ENCODE results near the gene UHMK1.
"Not testable (repeated sequence)": the region's sequence is repeated elsewhere in the genome, so short reads cannot be mapped to it uniquely, and the experiment has no call there.

UHMK1 gene, protein sequence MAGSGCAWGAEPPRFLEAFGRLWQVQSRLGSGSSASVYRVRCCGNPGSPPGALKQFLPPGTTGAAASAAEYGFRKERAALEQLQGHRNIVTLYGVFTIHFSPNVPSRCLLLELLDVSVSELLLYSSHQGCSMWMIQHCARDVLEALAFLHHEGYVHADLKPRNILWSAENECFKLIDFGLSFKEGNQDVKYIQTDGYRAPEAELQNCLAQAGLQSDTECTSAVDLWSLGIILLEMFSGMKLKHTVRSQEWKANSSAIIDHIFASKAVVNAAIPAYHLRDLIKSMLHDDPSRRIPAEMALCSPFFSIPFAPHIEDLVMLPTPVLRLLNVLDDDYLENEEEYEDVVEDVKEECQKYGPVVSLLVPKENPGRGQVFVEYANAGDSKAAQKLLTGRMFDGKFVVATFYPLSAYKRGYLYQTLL

DNA sequence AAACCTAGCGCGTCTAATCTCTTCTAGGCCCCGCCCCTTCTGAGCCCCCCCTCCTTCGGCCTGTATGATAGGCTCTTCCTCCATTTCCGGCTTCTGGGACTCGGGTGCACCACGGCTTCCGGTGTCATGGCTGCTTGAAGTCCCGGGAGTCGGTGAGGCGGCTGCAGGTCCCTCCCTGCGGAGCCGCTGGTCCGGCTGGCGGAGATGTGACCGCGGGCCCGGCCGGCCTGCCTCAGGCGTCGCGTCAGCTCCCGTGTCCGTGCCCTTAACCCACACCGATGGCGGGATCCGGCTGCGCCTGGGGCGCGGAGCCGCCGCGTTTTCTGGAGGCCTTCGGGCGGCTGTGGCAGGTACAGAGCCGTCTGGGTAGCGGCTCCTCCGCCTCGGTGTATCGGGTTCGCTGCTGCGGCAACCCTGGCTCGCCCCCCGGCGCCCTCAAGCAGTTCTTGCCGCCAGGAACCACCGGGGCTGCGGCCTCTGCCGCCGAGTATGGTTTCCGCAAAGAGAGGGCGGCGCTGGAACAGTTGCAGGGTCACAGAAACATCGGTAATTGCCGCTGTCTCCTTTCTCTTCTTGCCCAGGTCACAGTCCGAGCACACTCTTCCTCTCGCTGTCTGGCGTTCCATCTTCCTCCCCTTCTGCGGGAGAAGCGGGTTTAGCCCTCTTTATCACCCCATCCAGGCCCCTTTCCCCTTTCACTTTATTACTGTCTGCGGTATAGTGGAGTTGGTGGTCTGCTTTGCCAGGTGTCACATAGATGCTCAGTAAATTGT, at the start of gene UHMK1:
UHMK1 (plus strand) TSS at position 96 of the 773 bp plus-strand sequence; CDS start at position 279, 183 bp downstream.
- DNase-seq, result peak; percentile 51 to 78

DNA sequence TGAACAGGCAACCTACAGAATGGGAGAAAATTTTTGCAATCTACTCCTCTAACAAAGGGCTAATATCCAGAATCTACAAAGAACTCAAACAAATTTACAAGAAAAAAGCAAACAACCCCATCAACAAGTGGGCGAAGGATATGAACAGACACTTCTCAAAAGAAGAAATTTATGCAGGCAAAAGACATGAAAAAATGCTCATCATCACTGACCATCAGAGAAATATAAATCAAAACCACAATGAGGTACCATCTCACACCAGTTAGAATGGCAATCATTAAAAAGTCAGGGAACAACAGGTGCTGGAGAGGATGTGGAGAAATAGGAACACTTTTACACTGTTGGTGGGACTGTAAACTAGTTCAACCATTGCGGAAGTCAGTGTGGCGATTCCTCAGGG, 43.3 kb upstream of the UHMK1 start:
- not testable (repeated sequence) for DNase-seq

DNA sequence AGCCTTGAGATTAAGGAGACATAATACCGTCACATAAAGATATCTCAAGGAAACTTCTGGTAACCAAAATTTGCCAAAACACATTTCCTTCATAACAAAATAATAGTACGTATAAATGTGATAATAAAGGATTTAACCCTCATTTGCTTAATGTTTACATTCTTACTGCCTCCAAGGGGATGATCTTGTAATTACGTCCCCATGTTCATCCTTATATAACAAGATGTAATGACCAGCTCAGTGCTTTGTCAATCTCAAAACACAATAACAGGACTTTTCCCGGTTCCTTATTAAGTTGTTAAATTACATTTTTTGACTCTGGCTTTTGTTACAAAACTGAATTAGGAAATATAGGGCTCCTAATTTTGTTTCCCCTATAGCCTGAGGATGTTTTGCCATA, 41.3 kb upstream of the UHMK1 start:
- peak in 1 of 2 experiments; percentile 3 for DNase-seq

DNA sequence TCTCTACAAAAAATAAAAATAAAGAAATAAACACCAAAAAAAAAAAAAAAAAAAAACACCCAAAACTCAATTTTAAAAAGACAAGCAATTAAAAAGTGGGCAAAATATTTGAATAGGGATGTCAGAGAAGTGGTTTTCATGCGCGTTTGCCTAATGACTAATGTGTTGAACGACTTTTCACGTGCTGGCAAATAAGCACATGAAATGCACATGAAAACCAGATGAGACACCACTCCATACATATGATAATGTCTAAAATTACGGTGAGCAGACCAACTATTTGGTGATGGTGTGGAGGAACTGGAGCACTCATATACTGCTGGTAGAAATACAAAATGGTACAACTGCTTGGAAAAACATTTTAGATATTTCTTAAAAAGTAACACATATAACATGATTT, 39.4 kb upstream of the UHMK1 start:
- no peak for DNase-seq

DNA sequence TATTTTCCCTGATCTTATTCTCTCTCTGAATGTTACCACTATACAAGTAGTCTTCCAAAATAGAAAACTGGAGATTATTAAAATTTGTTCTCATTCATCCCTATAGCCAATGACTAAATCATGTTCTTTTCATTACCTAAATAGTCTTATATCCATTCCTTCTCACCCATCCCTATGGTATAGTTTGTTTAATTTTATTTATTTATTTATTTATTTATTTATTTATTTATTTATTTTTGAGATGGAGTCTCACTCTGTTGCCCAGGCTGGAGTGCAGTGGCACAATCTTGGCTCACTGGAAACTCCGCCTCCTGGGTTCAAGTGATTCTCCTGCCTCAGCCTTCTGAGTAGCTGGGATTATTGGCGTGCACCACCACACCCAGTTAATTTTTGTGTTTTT, 35.2 kb upstream of the UHMK1 start:
- DNase-seq, result not testable (repeated sequence)

DNA sequence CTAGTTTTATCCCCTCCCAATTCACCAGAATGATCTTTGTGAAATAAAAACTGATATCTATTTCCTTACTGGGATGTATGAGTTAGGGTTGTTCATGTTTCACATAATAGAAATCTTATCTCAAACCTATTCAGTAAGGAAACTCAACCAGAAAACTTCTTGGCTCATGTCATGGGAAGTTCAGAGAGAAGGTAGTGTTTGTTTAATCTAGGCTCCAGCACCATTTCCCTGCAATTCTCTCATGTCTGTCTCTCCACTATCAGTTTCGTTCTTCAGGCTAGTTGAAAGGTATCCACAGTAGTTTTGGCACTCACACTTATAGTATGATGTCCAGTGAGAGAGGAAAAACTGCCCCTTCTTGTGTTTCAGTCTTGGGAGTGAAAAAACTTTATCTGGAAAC, 34.6 kb upstream of the UHMK1 start:
- no peak for DNase-seq

DNA sequence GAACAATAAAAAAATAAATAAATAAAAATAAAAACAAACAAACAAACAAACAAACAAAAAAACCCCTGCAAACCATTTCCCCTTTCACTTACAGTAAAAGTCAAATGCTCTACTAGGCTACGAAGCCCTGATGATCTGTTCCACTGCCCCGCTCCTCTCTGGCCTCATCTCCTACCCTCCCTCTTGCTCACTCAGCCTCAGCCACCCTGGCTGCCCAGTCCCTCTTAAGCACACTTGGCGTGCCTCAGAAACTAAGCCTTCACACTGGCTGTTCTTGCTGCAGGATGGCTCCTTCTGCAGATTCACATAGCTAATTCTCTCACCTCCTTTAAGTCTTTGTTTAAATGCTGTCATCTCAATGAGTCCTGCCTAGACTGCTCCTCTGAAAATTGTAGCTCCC, 30.8 kb upstream of the UHMK1 start:
- DNase-seq, result no peak

DNA sequence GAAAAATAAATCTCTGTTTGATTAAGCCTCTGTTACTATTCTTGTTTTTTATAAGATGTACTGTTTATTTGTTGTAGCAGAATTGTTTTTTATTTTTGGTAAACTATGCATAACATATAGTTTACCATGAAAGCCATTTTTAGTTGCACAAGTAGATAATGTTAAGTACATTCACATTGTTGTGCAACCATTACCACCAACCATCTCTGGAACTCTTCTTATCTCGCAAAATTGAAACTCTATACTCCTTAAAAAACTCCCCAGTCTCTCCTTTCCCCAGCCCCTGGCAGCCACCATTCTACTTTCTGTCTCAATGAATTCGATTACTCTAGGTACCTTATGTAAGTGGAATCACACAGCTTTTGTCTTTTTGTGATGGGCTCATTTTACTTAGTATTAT, 27.4 kb upstream of the UHMK1 start:
- DNase-seq, result no peak

DNA sequence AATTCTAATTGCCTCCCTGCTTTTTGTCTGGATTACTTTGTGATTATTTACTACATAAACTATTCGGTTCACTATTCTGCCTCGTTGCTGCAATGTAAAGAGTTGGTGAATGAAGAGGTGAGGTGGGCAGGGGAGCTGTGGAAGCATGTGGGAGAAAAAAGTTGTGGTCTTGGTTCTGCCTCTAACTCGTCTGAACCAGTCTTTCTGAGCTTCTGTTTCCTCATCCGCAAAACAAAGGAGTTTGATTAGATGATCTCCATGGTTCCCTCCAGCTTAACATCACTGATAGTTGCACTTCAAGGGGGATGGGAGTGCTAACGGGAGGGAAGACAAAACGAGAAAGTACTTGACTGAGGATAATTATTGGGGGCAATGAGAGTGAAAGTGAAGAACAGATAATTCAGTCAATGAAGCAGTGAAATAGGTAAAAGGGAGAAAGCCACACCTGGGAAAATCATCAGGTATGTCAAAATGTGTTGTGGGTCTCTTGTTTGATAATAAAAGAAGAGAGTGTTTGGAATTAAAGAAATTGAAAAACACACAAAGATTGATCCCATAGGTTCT, 26.2 kb upstream of the UHMK1 start:
- DNase-seq, result no peak

DNA sequence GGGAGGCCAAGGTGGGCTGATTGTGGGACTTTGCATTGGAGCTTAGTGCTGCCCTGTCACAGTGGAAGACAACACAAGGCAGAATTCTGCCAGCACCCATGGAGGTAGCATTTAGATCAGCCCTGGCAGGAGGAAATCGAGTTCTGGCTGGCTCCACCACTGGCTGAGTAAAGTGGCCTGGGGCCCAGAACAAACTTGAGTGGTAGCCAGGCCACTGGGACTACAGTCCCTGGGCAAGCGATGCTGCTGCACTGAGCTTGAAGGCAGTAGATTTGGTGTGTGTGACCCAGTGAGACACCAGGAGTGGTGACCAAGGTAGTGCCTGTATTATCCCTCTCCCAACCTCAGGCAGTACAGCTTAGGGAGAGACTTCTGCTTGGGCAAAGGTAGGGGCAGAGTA, 22.5 kb upstream of the UHMK1 start:
- no peak for DNase-seq

DNA sequence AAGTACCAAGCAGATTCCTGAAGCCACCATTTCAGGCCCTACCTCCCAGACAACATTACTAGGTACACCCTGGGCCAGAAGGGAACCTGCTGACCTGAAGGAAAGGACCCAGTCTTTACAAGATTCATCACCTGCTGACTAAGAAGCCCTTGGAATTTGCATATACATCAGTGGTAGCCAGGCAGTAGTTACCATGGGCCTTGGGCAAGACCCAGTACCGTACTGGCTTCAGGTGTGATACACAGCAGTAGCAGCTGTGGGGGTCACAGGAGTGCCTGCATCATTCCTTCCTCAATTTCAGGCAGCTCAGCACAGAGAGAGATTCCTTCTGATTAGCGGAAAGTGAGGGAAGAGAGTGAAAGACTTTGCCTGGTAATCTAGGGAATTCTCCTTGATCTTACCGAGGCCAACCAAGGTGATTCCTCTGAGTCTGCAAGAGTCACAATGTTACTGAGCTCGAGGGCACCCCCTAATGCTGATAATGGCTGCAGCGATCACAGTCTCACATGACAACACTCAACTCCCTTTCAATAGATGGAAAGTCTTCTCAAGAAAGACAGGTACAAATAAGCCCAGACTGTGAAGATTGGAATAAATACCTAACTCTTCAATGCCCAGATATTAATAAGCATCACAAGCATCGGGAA, 22.0 kb upstream of the UHMK1 start:
- no peak for DNase-seq

DNA sequence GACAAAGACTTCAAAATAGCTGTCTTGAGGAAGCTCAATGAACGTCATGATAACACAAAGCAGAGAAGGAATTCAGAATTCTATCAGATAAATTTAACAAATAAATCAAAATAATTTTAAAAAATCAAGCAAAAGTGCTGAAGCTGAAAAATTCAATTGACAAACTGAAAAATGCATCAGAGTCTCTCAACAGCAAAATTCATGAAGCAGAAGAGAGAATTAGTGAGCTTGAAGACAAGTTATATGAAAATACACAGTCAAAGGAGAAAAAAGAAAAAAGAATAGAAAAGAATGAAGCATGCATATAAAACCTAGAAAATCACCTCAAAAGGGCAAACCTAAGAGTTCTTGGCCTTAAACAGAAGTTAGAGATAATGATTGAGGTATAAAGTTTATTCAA, 21.0 kb upstream of the UHMK1 start:
- no peak for DNase-seq

DNA sequence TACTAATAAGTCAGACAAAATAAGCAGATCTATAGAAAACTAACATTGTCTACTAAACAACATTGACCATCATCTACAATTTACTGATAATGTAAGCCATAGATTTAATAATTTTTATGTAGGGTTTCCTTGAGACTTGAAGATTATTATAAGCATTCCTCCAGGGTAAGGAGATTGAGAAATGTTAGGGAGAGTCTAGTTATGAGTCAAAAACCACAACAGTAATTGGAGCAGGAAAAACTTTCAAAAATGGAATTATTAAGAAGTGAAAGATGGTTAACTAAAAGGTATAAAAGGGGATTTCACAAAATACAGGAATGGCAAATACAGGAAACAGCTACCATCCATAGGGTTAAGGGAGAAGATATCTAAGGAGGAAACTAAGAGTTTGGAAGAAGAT, 12.4 kb upstream of the UHMK1 start:
- no peak for DNase-seq

DNA sequence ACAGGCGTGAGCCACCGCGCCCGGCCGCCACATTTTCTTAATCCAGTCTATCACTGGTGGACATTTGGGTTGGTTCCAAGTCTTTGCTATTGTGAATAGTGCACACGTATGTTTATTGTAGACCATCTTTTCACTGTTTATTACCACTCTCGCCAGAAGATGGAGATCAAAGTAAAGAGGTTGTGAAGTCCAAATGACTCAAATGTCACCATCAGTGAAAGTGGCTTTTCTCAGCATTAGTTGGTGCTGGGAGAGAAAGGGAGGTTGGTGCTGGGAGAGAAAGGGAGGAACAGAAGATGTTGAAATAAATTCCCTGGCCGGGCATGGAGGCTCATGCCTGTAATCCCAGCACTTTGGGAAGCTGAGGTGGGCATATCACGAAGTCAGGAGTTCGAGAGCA, 10.4 kb upstream of the UHMK1 start:
- no peak for DNase-seq

DNA sequence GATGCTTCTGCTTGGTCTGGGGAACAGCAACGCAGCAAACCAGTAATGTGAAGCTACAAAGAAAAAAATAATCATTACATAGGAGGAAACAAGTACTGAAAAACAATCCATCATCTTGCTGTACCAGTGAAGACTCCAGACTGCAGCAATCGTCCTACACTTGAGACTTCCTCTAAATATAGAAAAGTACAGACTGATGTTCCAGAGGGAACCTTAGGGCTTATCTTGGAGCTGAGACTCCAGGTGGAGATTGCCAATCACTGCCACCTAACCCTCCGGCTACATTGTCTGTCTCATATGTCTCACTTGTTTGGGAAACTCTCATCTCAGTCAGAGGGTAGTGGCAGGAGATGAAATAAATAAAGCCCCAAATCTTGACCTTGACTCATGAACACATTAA, 9.4 kb upstream of the UHMK1 start:
- no peak for DNase-seq

DNA sequence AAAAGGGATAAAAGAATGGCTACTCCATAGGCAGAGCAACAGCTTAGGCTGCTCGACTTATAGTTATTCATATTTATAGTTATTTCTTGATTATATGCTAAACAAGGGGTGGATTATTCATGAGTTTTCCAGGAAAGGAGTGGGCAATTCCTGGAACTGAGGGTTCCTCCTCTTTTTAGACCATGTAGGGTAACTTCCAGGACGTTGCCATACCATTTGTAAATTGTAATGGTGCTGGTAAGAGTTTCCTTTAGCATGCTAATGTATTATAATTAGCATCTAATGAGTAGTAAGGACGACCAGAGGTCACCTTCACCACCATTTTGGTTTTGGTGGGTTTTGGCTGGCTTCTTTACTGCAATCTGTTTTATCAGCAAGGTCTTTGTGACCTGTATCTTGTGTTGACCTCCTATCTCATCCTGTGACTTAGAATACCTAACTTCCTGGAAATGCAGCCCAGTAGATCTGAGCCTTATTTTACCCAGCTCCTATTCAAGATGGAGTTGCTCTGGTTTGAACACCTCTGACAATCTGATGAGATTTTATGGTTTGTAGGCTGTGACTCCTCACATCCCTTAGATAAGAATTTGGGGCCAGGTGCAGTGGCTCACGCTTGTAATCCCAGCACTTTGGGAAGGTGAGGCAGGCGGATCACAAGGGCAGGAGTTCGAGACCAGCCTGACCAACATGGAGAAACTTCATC, 1.9 kb upstream of the UHMK1 start:
- DNase-seq, result not testable (repeated sequence)

DNA sequence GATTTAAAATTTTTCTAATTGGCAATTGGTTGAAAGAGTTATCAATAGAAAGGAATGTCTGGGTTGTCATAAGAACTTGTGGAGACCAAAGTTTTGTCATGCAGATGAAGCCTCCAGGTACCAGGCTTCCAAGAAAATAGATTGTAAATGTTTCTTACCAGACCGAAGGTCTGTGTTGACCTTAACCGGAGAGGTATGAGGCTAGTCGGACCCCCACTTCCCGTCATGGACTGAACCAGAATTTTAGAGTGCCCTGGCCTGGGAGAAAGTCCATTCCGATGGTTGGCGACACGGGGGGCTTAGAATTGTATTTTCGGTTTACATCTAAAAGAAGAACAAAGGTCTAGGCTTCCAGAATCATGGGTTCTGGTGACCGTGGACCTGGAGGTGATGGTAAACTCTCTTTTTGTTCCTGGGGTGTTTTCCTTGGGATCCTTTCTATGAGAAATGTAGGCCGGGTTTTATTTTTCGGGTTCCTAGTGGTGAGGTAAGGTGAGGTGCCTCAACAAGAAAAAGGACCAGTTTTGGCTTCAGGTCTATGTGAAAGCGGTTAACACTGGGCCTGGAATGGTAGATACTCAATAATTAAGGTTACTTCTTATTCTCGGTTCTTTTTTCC, 405 bp upstream of the UHMK1 start:
- no peak for DNase-seq

DNA sequence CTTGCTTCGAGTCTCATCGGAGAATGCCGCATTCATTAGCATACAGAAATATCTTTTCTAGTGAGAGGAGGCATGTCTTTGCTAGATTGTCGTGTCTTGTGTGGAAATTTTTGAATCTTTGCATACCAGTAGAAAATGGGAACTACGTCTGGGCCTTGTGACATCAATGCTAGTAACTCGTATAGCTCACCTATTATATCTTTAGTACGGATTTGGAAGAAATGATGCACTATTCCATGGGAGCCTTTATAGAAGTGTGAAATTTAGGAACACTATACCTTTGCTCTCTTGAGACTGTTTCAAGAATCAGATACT, 835 bp downstream of the UHMK1 start:
- no peak for DNase-seq

DNA sequence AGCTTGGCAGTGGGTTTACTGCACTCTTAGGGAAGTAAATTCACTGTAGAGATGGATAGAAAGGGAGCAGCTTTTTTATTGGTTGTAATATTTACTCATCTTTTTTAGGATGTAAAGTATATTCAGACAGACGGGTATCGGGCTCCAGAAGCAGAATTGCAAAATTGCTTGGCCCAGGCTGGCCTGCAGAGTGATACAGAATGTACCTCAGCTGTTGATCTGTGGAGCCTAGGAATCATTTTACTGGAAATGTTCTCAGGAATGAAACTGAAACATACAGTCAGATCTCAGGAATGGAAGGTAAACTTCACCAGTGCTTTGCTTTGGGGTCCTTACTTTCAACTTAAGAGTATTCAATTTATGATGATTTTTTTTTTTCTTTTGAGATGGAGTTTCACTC, 3.2 kb downstream of the UHMK1 start:
- no peak for DNase-seq

DNA sequence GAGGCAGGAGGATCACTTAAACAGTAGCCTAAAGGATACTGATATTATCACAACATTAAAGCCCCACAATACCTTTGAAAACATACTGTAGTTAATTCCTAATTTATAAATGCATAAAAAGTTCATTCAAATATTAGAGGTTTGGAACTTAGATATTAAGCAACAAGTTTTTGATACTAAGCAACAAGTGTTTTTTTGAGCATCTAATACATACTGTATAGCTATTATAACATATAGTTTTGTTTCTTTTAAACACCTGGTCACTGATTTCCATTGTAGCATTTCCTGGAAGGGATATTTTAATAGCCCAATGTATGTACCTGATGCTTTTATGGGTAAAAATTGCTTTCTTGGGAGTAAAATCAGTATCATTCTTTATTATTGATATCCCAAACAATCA, 4.5 kb downstream of the UHMK1 start:
- no peak for DNase-seq

DNA sequence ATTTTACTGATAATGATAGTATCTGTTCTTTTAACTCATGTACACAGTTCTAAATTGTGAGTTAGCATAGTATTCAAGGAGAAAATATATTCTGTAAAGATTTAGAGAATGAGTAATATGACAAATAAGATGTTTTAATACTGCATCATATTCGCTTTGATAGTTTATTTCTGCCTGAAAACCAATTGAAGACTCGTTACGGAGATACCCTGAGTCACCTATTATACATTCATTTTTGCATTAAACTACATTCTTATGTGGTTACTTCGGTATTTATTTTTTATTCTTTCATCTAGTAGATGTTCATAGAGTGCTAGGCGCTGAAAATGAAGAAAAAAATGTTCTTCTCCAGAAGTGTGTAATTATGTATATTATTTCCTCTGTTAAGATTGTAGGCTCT, 5.3 kb downstream of the UHMK1 start:
- DNase-seq, result no peak

DNA sequence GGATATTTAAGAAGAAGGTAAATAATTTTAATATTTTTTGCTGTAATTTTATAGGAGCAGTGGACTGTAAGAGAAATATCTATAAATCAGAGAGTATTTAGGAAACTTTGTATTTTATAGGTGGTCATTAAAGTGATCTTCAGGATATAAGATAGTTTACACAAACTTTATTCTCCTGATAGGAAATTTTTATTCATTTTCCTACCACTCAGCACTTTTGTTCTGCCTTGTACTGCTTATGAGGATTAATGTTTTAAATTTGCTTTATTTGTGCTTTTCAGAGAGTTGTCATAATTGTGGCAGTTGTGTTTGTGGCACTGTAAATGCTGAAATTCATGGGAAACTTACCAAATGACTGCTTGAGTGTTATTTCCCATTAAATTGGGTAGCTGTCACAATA, 29.7 kb downstream of the UHMK1 start:
- no peak for DNase-seq
